ENCODE data around the gene PDCD4. TPM values are rescaled to one million over a fixed set of nuclear protein-coding genes. Genes with fewer than 3 reads are reported as not detected.

Gene PDCD4
- total and polyA plus RNA-seq, 10 of the 15 experiments (the other 5 are each of a cell fraction or from before 2014, with no cell fraction given), result 101 to 372 (median 171) TPM

GRCh38 chr10:110885932-110886674 is 14.4 kb downstream of the PDCD4 start (continued):
- TF ChIP-seq ZNF384 (IDR thresholded peaks at IDR 0.05; ENCODE audit: borderline replicate concordance, low read depth, low read length) (no peak), GATAD2B (conservative IDR thresholded peaks at IDR 0.05; ENCODE audit: low read depth) (no peak), RAD51 (IDR thresholded peaks at IDR 0.05) (no peak), SUZ12 (IDR thresholded peaks at IDR 0.05; ENCODE audit: unreplicated experiment) (no peak), FOS (IDR thresholded peaks at IDR 0.05; ENCODE audit: borderline replicate concordance, extremely low read depth, insufficient read length) (no peak), MEF2B (IDR thresholded peaks at IDR 0.05; ENCODE audit: partially characterized antibody, poor library complexity, severe bottlenecking) (no peak), RUNX3 (IDR thresholded peaks at IDR 0.05; ENCODE audit: low read length) (no peak)
- TF ChIP-seq, protein P1, sequence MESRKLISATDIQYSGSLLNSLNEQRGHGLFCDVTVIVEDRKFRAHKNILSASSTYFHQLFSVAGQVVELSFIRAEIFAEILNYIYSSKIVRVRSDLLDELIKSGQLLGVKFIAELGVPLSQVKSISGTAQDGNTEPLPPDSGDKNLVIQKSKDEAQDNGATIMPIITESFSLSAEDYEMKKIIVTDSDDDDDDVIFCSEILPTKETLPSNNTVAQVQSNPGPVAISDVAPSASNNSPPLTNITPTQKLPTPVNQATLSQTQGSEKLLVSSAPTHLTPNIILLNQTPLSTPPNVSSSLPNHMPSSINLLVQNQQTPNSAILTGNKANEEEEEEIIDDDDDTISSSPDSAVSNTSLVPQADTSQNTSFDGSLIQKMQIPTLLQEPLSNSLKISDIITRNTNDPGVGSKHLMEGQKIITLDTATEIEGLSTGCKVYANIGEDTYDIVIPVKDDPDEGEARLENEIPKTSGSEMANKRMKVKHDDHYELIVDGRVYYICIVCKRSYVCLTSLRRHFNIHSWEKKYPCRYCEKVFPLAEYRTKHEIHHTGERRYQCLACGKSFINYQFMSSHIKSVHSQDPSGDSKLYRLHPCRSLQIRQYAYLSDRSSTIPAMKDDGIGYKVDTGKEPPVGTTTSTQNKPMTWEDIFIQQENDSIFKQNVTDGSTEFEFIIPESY (IDR thresholded peaks at IDR 0.05), result no peak
- TF ChIP-seq, protein P2, sequence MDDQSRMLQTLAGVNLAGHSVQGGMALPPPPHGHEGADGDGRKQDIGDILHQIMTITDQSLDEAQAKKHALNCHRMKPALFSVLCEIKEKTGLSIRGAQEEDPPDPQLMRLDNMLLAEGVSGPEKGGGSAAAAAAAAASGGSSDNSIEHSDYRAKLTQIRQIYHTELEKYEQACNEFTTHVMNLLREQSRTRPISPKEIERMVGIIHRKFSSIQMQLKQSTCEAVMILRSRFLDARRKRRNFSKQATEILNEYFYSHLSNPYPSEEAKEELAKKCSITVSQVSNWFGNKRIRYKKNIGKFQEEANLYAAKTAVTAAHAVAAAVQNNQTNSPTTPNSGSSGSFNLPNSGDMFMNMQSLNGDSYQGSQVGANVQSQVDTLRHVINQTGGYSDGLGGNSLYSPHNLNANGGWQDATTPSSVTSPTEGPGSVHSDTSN (IDR thresholded peaks at IDR 0.05; ENCODE audit: insufficient replicate concordance, low read depth, low read length), result no peak
- TF ChIP-seq, protein P3, sequence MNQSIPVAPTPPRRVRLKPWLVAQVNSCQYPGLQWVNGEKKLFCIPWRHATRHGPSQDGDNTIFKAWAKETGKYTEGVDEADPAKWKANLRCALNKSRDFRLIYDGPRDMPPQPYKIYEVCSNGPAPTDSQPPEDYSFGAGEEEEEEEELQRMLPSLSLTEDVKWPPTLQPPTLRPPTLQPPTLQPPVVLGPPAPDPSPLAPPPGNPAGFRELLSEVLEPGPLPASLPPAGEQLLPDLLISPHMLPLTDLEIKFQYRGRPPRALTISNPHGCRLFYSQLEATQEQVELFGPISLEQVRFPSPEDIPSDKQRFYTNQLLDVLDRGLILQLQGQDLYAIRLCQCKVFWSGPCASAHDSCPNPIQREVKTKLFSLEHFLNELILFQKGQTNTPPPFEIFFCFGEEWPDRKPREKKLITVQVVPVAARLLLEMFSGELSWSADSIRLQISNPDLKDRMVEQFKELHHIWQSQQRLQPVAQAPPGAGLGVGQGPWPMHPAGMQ (IDR thresholded peaks at IDR 0.05; ENCODE audit: borderline replicate concordance), result no peak

Measured in GM12878 (cell line).